Measurements from ENCODE around the gene TOMM20.
"Not testable (repeated sequence)": the region's sequence is repeated elsewhere in the genome, so short reads cannot be mapped to it uniquely, and the experiment has no call there.

The TOMM20 gene

DNA sequence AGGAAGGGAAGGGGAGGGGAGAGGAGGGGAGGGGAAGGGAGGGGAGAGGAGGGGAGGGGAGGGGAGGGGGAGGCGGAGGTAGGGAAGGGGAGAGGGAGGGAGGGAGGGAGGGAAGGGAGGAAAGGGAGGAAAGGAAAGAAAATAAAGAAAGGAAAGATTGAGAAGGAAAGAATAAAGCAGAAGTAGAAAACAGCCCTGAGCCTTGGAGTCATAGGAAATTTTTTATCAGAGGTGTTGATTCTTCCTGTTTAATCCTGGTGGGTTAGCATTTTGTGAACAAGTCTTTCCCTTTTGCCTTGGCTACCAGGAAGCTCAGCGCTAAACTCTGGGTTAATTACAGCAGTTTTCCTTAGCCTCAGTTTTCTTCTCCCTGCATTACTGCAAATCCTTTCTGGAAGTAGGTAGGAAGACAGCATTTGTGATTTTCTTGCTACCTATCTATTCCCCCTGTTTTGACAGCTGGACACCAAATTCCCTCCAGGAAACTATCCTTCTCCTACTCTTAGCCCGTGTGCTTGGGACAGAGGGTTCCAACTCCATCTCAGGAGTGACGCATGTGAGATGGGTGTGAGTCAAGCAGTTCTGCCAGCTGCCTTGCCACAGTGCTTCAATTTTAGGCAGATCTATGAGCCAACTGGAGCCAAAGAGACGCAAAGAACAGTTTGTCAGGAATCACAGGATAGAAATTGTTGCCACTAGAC, 26.9 kb downstream of the TOMM20 start:
- Mint-ChIP-seq H3K9me3 (no peaks in the 10 kb centered on the region), H3K27me3 (peaks cover 4% of the 10 kb centered on the region), H3K4me3 (no peak overlapping the region), H3K27ac (no peak overlapping the region), H3K36me3 (ENCODE audit: low read depth) (peaks cover 14% of the 10 kb centered on the region), H3K4me1 (ENCODE audit: low read depth) (peaks cover 39% of the 10 kb centered on the region)

DNA sequence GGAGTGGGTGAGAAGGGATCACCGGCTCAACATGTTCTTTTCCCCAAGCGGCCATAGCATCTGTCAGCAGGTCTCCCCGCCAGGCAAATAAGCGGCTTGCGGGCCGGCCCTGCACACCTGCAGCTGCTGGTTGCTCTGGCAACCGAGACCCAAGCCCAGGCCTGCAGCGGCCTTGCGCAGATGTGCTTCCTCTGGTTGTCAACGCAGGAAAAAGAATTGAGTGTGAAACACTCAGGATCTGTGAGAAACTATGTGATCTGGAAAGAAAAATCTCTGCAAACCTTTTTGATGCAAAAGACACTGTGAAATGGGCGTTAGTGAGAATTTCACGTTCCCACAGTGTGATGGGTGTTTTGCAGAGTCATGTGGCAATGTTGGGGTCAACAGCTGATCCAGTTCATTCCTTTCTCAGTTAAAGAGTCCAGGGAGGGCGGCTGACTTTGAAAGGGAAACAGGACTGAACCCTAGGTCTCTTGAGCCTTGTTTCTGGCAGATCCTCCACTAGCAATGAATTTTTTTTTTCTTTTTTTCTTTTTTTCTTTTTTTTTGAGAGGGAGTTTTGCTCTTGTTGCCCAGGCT, 28.4 kb downstream of the TOMM20 start:
- peaks cover 4% of the 10 kb centered on the region for H3K27me3 Mint-ChIP-seq
- peaks cover 29% of the 10 kb centered on the region for H3K4me1 Mint-ChIP-seq (ENCODE audit: low read depth)
- H3K27ac Mint-ChIP-seq = no peak overlapping the region
- no peak overlapping the region for H3K4me3 Mint-ChIP-seq
- H3K36me3 Mint-ChIP-seq (ENCODE audit: low read depth) = peaks cover 9% of the 10 kb centered on the region
- no peaks in the 10 kb centered on the region for H3K9me3 Mint-ChIP-seq

DNA sequence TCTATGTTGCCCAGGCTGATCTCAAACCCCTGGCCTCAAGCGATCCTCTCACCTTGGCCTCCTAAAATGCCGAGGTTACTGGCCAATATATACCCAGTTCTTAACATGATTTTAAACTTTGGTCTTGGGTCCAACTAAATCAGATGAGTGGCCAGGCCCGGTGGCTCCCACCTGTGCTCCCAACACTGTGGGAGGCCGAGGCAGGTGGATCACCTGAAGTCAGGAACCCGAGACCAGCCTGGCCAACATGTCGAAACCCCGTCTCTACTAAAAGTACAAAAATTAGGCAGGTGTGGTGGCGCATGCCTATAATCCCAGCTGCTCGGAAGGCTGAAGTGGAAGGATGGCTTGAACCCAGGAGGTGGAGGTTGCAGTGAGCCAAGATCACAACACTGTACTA, 29.6 kb downstream of the TOMM20 start:
- H3K4me3 Mint-ChIP-seq = no peak overlapping the region
- peaks cover 19% of the 10 kb centered on the region for H3K4me1 Mint-ChIP-seq (ENCODE audit: low read depth)
- H3K9me3 Mint-ChIP-seq = no peaks in the 10 kb centered on the region
- H3K27me3 Mint-ChIP-seq = peaks cover 4% of the 10 kb centered on the region
- peaks cover 4% of the 10 kb centered on the region for H3K36me3 Mint-ChIP-seq (ENCODE audit: low read depth)
- no peak overlapping the region for H3K27ac Mint-ChIP-seq

DNA sequence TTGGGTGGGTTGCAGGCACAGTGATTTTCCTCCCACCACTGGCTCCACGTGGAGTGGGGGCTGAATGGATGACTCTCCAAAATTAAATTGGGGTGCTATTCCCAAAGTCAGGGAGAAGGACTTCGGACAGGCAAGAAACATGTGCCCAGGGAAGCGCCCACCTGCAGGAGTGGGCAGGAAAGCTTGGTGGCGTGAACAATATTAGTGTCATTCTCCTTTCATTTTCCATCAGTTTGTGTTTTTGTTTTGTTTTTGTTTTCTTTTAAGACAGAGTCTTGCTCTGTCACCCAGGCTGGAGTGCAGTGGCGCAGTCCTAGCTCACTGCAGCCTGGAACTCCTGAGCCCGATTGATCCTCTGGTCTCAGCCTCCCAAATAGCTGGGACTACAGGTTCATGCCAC, 30.1 kb downstream of the TOMM20 start:
- no peak overlapping the region for H3K27ac Mint-ChIP-seq

DNA sequence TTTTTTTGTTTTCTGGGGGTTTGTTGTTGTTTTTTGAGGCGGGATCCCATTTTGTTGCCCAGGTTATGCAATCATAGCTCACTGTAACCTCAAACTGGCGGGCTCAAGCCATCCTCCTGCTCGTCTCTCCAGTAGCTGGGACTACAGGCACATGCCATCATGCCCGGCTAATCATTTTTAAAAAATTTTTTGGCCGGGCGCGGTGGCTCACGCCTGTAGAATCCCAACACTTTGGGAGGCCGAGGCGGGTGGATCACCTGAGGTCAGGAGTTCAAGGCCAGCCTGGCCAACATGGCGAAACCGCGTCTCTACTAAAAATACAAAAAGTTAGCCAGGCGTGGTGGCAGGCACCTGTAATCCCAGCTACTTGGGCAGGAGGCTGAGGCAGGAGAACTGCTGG, 31.1 kb downstream of the TOMM20 start:
- not testable (repeated sequence) for H3K36me3 Mint-ChIP-seq (ENCODE audit: low read depth); H3K9me3 Mint-ChIP-seq; H3K27ac Mint-ChIP-seq; H3K4me3 Mint-ChIP-seq; H3K27me3 Mint-ChIP-seq
- peaks cover 13% of the 10 kb centered on the region for H3K4me1 Mint-ChIP-seq (ENCODE audit: low read depth)

More for the DNA sequence above, 30.1 kb downstream of the TOMM20 start:
- H3K4me3 Mint-ChIP-seq = no peak overlapping the region
- H3K36me3 Mint-ChIP-seq (ENCODE audit: low read depth) = no peaks in the 10 kb centered on the region
- H3K27me3 Mint-ChIP-seq = peaks cover 4% of the 10 kb centered on the region
- no peaks in the 10 kb centered on the region for H3K9me3 Mint-ChIP-seq
- H3K4me1 Mint-ChIP-seq (ENCODE audit: low read depth) = peaks cover 19% of the 10 kb centered on the region

DNA sequence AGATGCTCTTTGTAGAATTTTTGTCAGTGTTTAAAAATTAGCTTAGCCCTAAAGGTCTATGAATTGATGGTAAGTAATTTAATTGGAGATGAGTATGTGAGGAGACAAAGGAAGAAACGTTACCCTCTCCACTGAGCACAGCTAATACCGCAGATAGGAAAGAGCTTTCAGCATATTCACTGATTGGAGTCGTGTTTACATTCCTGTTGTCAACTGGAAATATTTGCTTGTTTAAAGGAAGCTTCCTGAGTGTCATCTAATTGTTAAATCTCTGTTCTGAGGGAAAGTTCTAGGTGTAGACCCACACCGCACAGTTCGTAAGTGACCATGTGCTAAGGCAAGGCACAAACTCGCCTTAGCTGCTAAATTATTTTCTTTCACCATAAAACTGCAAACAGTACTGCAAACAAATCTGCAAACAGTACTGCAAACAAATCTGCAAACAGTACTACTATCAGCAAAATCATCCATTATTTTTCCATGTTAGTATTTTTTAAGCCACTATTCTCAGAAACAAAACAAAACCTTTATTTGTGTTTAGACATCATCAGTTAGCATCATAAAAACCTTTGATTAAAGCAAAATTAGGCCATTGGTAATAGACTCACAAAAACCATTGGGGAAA, 32.6 kb downstream of the TOMM20 start:
- H3K4me3 Mint-ChIP-seq = no peak overlapping the region
- no peaks in the 10 kb centered on the region for H3K9me3 Mint-ChIP-seq
- H3K36me3 Mint-ChIP-seq (ENCODE audit: low read depth) = no peaks in the 10 kb centered on the region
- H3K27ac Mint-ChIP-seq = no peak overlapping the region
- peaks cover 7% of the 10 kb centered on the region for H3K4me1 Mint-ChIP-seq (ENCODE audit: low read depth)
- H3K27me3 Mint-ChIP-seq = no peaks in the 10 kb centered on the region

DNA sequence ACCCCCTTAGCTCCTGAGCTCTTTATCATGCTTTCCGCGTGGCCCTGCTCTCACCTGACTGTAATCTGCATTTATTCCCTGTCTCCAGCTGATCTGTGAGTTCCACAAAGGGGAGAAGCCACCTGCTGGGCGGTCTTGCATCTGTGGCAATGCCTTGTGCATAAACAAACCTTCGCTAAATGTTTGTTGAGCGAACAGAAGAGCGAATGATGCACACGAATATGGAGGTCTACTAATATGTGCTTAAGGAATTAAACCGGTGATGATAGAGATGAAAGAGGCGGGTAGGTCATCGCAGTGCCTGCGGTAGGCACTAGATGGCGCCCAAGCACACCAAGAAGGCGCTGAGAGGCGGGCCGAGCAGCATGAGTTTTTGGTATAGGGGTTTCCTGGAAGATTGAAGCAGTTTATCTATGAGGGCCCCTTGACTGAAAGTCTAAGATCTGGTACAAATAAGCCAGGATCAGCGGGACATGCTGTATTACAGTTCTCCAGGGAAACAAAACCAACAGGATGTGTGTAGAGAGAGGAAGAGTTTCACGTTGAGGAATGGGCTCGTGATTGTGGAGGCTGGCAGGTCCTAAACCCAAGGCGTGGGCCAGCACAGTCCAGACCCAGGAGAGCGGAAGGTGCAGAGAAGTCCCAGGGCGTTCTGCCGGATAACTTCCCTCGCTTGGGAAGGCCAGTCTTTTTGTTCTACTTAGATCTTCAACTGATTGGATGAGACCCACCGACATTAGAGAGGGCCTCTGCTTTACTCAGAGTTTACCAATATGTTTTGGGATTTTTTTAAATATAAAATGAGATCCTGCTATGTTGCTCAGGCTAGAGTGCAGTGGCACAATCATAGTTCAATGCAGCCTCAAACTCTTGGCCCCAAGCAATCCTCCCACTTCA, 34.7 kb downstream of the TOMM20 start:
- H3K9me3 Mint-ChIP-seq = no peaks in the 10 kb centered on the region
- no peaks in the 10 kb centered on the region for H3K36me3 Mint-ChIP-seq (ENCODE audit: low read depth)
- peaks cover 7% of the 10 kb centered on the region for H3K4me1 Mint-ChIP-seq (ENCODE audit: low read depth)
- no peak overlapping the region for H3K4me3 Mint-ChIP-seq
- H3K27me3 Mint-ChIP-seq = no peaks in the 10 kb centered on the region
- no peak overlapping the region for H3K27ac Mint-ChIP-seq

DNA sequence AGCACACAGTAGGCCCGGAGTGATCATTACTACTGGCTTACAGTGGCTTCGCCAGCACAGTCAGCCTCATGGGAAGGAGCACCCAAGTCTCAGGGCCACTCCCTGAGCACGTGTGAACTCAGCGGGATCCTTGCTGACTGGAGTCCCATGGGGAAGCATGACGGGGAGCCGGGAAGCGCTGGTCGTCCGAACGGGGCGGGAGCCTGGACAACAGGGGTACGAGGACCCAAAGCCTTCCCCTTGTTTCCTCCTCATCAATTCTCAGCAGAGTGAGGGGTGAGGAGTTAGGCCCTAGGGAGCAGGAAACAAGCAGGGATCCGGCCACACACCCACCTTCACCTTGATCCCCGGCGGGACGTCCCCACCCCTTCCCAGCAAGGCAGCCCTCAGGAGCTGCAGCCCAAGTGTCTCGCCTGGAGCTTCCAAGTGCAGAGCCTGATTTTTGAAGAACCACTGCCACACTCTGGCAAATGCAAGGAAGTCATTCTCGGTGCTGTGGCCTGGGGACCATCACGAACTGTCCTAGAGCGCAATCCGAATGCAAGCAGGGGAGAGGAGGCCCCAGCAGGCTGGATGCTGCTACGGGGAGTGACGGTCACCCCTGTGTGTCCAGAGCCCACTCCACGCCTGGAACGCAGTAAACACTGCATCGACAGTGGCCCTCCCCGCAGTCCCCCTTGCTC, 35.5 kb downstream of the TOMM20 start:
- no peaks in the 10 kb centered on the region for H3K9me3 Mint-ChIP-seq
- H3K27ac Mint-ChIP-seq = no peak overlapping the region

DNA sequence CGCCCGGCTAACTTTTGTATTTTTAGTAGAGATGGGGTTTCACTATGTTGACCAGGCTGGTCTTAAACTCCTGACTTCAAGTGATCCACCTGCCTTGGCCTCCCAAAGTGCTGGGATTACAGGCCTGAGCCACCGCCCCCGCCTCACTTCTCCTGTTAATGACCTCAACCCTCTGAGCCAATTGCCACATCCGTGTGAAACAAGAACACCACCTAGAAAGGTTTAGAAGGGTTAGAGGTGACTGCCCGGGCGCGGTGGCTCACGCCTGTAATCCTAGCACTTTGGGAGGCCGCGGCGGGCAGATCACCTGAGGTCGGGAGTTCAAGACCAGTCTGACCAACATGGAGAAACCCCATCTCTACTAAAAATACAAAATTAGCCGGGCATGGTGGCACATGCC, 36.2 kb downstream of the TOMM20 start:
- not testable (repeated sequence) for H3K9me3 Mint-ChIP-seq; H3K4me3 Mint-ChIP-seq; H3K27ac Mint-ChIP-seq; H3K36me3 Mint-ChIP-seq (ENCODE audit: low read depth); H3K4me1 Mint-ChIP-seq (ENCODE audit: low read depth); H3K27me3 Mint-ChIP-seq

More for the DNA sequence above, 35.5 kb downstream of the TOMM20 start:
- Mint-ChIP-seq H3K36me3 (ENCODE audit: low read depth) (no peaks in the 10 kb centered on the region), H3K27me3 (no peaks in the 10 kb centered on the region), H3K4me1 (ENCODE audit: low read depth) (peaks cover 7% of the 10 kb centered on the region), H3K4me3 (no peak overlapping the region)

DNA sequence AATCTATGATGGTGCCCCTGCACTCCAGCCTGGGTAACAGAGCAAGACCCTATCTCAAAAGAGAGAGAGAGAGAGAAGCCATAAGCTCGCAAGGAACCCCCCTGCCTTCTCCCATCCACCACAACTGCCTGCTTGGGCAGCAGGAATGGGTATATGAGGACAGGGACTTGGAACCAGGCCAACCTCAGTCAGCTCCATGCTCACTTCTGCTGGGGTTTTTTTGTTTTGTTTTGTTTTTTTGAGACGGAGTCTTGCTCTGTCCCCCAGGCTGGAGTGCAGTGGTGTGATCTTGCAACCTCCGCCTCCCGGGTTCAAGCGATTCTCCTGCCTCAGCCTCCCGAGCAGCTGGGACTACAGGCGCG, 36.6 kb downstream of the TOMM20 start:
- not testable (repeated sequence) for H3K27me3 Mint-ChIP-seq; H3K36me3 Mint-ChIP-seq (ENCODE audit: low read depth); H3K9me3 Mint-ChIP-seq; H3K4me3 Mint-ChIP-seq; H3K27ac Mint-ChIP-seq; H3K4me1 Mint-ChIP-seq (ENCODE audit: low read depth)

DNA sequence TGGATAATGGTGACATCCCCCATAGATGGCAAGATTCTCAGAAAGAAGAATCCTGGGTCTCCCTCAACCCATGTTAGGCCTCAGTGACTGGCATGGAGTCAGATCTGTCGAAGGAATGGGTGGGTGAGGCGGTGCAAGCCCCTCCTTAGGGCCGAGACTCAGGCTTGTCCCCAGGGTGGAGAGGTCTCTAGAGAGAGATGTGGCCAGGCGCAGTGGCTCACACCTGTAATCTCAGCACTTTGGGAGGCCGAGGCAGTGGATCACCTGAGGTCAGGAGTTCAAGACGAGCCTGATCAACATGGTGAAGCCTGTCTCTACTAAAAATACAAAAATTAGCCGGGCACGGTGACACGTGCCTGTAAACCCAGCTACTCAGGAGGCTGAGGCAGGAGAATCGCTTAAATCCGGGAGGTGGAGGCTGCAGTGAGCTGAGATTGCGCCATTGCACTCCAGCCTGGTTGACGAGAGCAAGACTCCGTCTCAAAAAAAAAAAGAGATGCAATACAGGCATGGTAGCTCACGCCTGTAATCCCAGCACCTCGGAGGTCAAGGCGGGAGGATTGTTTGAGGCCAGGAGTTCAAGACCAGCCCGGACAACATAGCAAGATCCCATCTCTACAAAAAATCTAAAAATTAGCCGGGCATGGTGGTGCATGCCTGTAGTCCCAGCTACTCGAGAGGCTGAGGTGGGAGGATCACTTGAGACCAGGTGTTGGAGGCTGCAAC, 37.2 kb downstream of the TOMM20 start:
- H3K27me3 Mint-ChIP-seq; H3K36me3 Mint-ChIP-seq (ENCODE audit: low read depth); H3K27ac Mint-ChIP-seq: not testable (repeated sequence)

DNA sequence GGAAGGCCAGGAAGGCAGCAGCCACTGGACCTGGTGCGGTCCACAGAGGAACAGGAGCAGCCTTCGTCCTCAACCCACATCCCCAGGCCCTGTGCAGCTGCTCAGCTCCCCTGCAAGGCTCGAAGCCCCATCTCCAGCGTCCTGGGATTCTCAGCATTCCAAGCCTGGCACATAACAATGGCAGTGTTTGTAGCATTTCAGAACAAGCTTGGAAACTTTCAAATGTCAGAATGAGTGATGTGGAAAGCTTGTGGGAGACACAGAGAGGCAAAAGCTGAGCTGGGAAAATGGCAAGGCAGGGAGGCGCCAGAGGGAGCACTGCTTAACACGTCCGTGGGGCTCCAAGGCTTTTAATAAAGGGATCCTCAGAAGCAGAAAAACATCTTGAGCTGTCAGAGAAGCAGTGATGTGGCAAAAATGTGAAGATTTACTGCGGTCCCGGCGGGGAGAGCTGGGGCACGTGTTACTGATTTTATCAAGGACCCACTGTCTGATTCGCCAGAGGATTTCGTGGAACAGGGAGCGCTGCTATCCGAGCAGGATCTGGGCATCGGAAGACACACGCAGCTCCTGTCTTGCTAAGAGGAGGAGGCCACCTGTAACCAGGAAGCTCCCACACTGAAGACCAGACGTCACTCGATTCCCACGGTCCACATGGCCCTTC, 38.1 kb downstream of the TOMM20 start:
- Mint-ChIP-seq H3K27me3 (no peaks in the 10 kb centered on the region), H3K4me1 (ENCODE audit: low read depth) (peaks cover 7% of the 10 kb centered on the region), H3K36me3 (ENCODE audit: low read depth) (no peaks in the 10 kb centered on the region), H3K4me3 (no peak overlapping the region), H3K9me3 (no peaks in the 10 kb centered on the region), H3K27ac (no peak overlapping the region)

More for the DNA sequence above, 37.2 kb downstream of the TOMM20 start:
- H3K9me3 Mint-ChIP-seq; H3K4me1 Mint-ChIP-seq (ENCODE audit: low read depth); H3K4me3 Mint-ChIP-seq: not testable (repeated sequence)

DNA sequence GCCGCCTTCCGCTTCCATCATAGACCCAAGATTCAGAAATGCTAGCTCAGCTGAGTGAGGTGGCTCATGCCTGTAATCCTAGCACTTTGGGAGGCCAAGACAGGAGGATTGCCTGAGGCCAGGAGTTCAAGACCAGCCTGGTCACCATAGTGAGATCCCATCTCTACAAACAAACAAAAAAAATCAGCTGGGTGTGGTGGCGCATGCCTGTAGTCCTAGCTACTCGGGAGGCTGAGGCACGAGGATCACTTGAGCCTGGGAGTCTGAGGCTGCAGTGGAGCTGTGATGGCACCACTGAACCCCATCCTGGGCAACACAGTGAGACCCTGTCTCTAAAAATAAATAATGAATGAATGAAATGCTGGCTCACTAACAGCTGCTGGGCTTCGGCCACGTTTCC, 39.7 kb downstream of the TOMM20 start:
- peaks cover 6% of the 10 kb centered on the region for H3K4me1 Mint-ChIP-seq (ENCODE audit: low read depth)
- no peaks in the 10 kb centered on the region for H3K36me3 Mint-ChIP-seq (ENCODE audit: low read depth)
- no peak overlapping the region for H3K4me3 Mint-ChIP-seq
- H3K9me3 Mint-ChIP-seq = no peaks in the 10 kb centered on the region
- no peak overlapping the region for H3K27ac Mint-ChIP-seq
- H3K27me3 Mint-ChIP-seq = no peaks in the 10 kb centered on the region

DNA sequence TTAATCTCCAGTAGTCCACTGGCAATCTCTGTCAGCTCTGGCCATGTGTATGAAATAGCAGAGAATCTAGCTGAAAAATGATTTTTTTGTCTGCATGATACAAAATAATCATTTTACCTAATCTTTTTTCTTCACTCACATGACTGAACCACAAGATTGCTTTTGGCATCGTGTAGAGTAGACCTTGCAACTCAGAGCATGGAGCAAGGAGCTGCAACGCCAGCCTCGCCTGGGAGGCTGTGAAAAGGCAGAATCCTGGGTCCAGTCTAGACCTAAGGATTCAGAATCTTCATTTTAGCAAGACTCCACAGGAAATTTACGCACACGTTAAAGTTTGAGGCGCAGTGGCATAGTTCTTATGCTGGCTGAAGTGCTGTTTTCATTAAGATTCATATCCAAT, 40.2 kb downstream of the TOMM20 start:
- H3K36me3 Mint-ChIP-seq (ENCODE audit: low read depth) = no peaks in the 10 kb centered on the region
- H3K4me3 Mint-ChIP-seq = no peak overlapping the region
- no peaks in the 10 kb centered on the region for H3K9me3 Mint-ChIP-seq
- H3K4me1 Mint-ChIP-seq (ENCODE audit: low read depth) = peaks cover 7% of the 10 kb centered on the region
- H3K27me3 Mint-ChIP-seq = no peaks in the 10 kb centered on the region
- no peak overlapping the region for H3K27ac Mint-ChIP-seq

All from stimulated activated naive CD8-positive, alpha-beta T cell treated with anti-CD3 and anti-CD28 coated beads, Interleukin-15, Interleukin-2, amounts not matched to agents 100 ng/mL and 50 ng/mL, for 24 hours (primary cell).